OCI-LY7 (cell line): Measurements from ENCODE around the gene FGF5. TPM values are rescaled to one million over a fixed set of nuclear protein-coding genes. Genes with fewer than 3 reads are reported as not detected.

Experiments used
- BruUV-seq: library from RNA; stranded (reverse); fragments of 400-500 nt; replicated peaks from 2 replicates; lab custom pipeline; 2021; lab: Mats Ljungman, UMichigan
- CTCF ChIA-PET: fragments of 300-600 bp; sonication (Branson Sonifier 250); formaldehyde crosslinking; loops from one replicate; lab custom pipeline; 2022; ENCODE audit warnings: antibody characterized with exemption; ENCODE audit not compliant: unreplicated experiment; lab: Charles Lee
- POLR2A ChIA-PET: fragments of 300-600 bp; sonication (Branson Sonifier 250); formaldehyde crosslinking; loops from one replicate; lab custom pipeline; 2022; ENCODE audit warnings: antibody characterized with exemption; lab: Charles Lee
- DNase-seq: peaks from one replicate; pipeline ENCODE4 v3.0.0-alpha.2; 2015; ENCODE audit warnings: low spot score
- H2AFZ ChIP-seq: fragments of 200-600 bp; sonication (generic), shearing (Covaris generic); 2 replicates; pipeline ENCODE4 v1.6.1; 2014; ENCODE audit warnings: mild to moderate bottlenecking, antibody characterized with exemption, low read length, moderate library complexity
- H3K27ac ChIP-seq: fragments of 200-600 bp; sonication (generic); 2 replicates; pipeline ENCODE4 v1.5.1; 2014; ENCODE audit warnings: mixed run types, low read depth, mild to moderate bottlenecking, moderate library complexity, low read length, inconsistent platforms; ENCODE audit not compliant: poor library complexity, severe bottlenecking
- H3K36me3 ChIP-seq: fragments of 200-600 bp; sonication (generic); 2 replicates; pipeline ENCODE4 v1.6.1; 2014; ENCODE audit warnings: mild to moderate bottlenecking, antibody characterized with exemption, low read length, moderate library complexity, mixed read lengths; ENCODE audit not compliant: insufficient read depth
- H3K4me1 ChIP-seq: fragments of 200-600 bp; sonication (generic); 2 replicates; pipeline ENCODE4 v1.5.1; 2014; ENCODE audit warnings: mild to moderate bottlenecking, low read length; ENCODE audit not compliant: insufficient read depth, poor library complexity, severe bottlenecking
- H3K4me2 ChIP-seq: fragments of 200-600 bp; sonication (generic); 2 replicates; pipeline ENCODE4 v1.6.1; 2014; ENCODE audit warnings: mild to moderate bottlenecking, low read length
- H3K4me3 ChIP-seq: fragments of 200-600 bp; sonication (generic); 2 replicates; pipeline ENCODE4 v1.5.1; 2014; ENCODE audit warnings: mild to moderate bottlenecking, low read depth, low read length; ENCODE audit not compliant: poor library complexity, severe bottlenecking
- H3K79me2 ChIP-seq: fragments of 200-600 bp; sonication (generic); 2 replicates; pipeline ENCODE4 v1.6.1; 2016; ENCODE audit warnings: low read depth, mild to moderate bottlenecking, low read length, moderate library complexity, mixed read lengths; ENCODE audit not compliant: insufficient read depth
- H3K9me2 ChIP-seq: fragments of 200-600 bp; sonication (generic); 2 replicates; pipeline ENCODE4 v1.6.1; 2016; ENCODE audit warnings: mild to moderate bottlenecking, low read length, mixed read lengths; ENCODE audit not compliant: insufficient read depth
- H3K9me3 ChIP-seq: fragments of 200-600 bp; sonication (generic); 2 replicates; pipeline ENCODE4 v1.6.1; 2014; ENCODE audit warnings: mild to moderate bottlenecking, mixed run types, low read length, mixed read lengths
- H4K20me1 ChIP-seq: fragments of 200-600 bp; sonication (generic); 2 replicates; pipeline ENCODE4 v1.6.1; 2014; ENCODE audit warnings: mild to moderate bottlenecking, antibody characterized with exemption, low read length, moderate library complexity, mixed read lengths; ENCODE audit not compliant: insufficient read depth
- CTCF ChIP-seq: fragments of 200-600 bp; sonication (generic); conservative IDR thresholded peaks from 2 replicates; pipeline ENCODE4 v1.5.1; 2014; ENCODE audit warnings: mild to moderate bottlenecking, antibody characterized with exemption, low read length, moderate library complexity, mixed read lengths
- EZH2phosphoT487 ChIP-seq: fragments of 200-600 bp; sonication (generic); IDR thresholded peaks from 2 replicates; pipeline ENCODE4 v1.6.1; 2018; ENCODE audit warnings: low read depth, borderline replicate concordance, mild to moderate bottlenecking, mixed run types, antibody characterized with exemption, low read length, moderate library complexity, mixed read lengths
- intact Hi-C: fragments of 100-400 bp; cut with micrococcal nuclease; formaldehyde crosslinking; loops from one replicate; pipeline ENCODE4 v1.10.0; 2022; ENCODE audit not compliant: unreplicated experiment
- total RNA-seq, 2 experiments: library from RNA; depleted of rRNA in 1 of 2; stranded (reverse); fragments of >200 nt in 1 of 2; shearing (Covaris generic) in 1 of 2; gene quantifications; 2 replicates each; pipeline ENCODE4 v1.2.3, GENCODE V29; 2014 to 2022

Gene FGF5
- total RNA-seq, 2 experiments from 2014 or later, result 0.06 TPM; not detected in 1

GRCh38 chr4:80308466-80308822 is 42.0 kb downstream of the FGF5 start:
- Histone ChIP-seq H3K36me3 (no peaks in the 10 kb centered on the region), H3K79me2 (no peaks in the 10 kb centered on the region), H3K9me3 (no peaks in the 10 kb centered on the region), H3K9me2 (no peaks in the 10 kb centered on the region), H3K4me1 (no peaks in the 10 kb centered on the region), H3K27ac (no peak overlapping the region), H3K4me3 (no peak overlapping the region), H2AFZ (no peak overlapping the region), H4K20me1 (no peaks in the 10 kb centered on the region), H3K4me2 (no peak overlapping the region)
- intact Hi-C loops, result no loop called here
- no peak for DNase-seq
- ChIA-PET POLR2A (no interaction called here), CTCF (no interaction called here)
- no TSS peak for BruUV-seq
- TF ChIP-seq EZH2phosphoT487 (no peak), CTCF (no peak)

GRCh38 chr4:80309294-80310004 is 43.0 kb downstream of the FGF5 start:
- TF ChIP-seq EZH2phosphoT487 (no peak), CTCF (no peak)
- Histone ChIP-seq H3K27ac (no peak overlapping the region), H3K4me1 (no peaks in the 10 kb centered on the region), H3K79me2 (no peaks in the 10 kb centered on the region), H4K20me1 (no peaks in the 10 kb centered on the region), H3K4me2 (no peak overlapping the region), H3K9me3 (no peaks in the 10 kb centered on the region), H2AFZ (no peak overlapping the region), H3K9me2 (no peaks in the 10 kb centered on the region), H3K4me3 (no peak overlapping the region), H3K36me3 (no peaks in the 10 kb centered on the region)
- BruUV-seq, result no TSS peak
- no peak for DNase-seq
- POLR2A ChIA-PET, result no interaction called here
- CTCF ChIA-PET, result no interaction called here
- intact Hi-C loops, result no loop called here

- H3K4me1 ChIP-seq, result no peaks in the 10 kb centered on the region
- no peak overlapping the region for H3K27ac ChIP-seq
- no peak overlapping the region for H2AFZ ChIP-seq
- H4K20me1 ChIP-seq, result no peaks in the 10 kb centered on the region
- ChIA-PET POLR2A (interaction anchor here (0.7 to 1.2 kb wide), 3 partner anchors 11 to 265 kb away, joined by 4 read pairs; no protein-coding TSS in a partner anchor), CTCF (no interaction called here)
- TF ChIP-seq CTCF (no peak), EZH2phosphoT487 (no peak)
- no peaks in the 10 kb centered on the region for H3K36me3 ChIP-seq
- H3K4me2 ChIP-seq, result no peak overlapping the region
- H3K79me2 ChIP-seq, result no peaks in the 10 kb centered on the region
- no peak overlapping the region for H3K4me3 ChIP-seq
- BruUV-seq, result no TSS peak
- DNase-seq, result no peak
- H3K9me2 ChIP-seq, result no peaks in the 10 kb centered on the region
- H3K9me3 ChIP-seq, result no peaks in the 10 kb centered on the region
- intact Hi-C loops, result no loop called here
These were observed 44.7 kb downstream of the FGF5 start for GRCh38 chr4:80311130-80311529.
